ENCODE results near the gene GABPB1.

DNA sequence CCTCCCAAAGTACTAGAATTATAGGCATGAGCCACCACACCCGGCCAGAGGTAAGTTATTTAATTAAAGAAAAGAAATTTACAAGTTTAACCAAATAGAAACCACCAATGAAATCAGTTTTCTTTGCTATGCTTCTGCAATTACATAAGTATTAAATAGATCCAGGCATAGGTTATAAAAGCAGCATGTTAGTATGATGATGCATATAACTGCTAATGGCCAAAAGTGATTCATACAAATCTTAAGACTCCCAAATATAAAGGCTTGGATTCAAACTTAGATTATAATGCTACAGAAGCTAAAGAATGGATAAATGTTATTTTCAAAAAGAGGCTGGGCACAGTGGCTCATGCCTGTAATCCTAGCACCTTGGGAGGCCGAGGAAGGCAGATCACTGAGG, 56.7 kb downstream of the GABPB1 start:
- TF ChIP-seq GATA2 (CRISPR knock-in tag; IDR thresholded peaks at IDR 0.05) (no peak), TAF1 (IDR thresholded peaks at IDR 0.05; ENCODE audit: borderline replicate concordance, low read depth, low read length) (no peak), EZH2phosphoT487 (IDR thresholded peaks at IDR 0.05; ENCODE audit: borderline replicate concordance, low read depth) (no peak), CHD2 (IDR thresholded peaks at IDR 0.05; ENCODE audit: low read length, partially characterized antibody) (no peak), RAD21 (IDR thresholded peaks at IDR 0.05; ENCODE audit: low read length) (no peak), ELF1 (IDR thresholded peaks at IDR 0.05) (no peak), YY1 (IDR thresholded peaks at IDR 0.05; ENCODE audit: low read depth) (no peak), POLR2AphosphoS5 (IDR thresholded peaks at IDR 0.05; ENCODE audit: low read depth, low read length) (no peak), MEF2A (IDR thresholded peaks at IDR 0.05; ENCODE audit: borderline replicate concordance, low read depth) (no peak)
- TF ChIP-seq, protein P1, sequence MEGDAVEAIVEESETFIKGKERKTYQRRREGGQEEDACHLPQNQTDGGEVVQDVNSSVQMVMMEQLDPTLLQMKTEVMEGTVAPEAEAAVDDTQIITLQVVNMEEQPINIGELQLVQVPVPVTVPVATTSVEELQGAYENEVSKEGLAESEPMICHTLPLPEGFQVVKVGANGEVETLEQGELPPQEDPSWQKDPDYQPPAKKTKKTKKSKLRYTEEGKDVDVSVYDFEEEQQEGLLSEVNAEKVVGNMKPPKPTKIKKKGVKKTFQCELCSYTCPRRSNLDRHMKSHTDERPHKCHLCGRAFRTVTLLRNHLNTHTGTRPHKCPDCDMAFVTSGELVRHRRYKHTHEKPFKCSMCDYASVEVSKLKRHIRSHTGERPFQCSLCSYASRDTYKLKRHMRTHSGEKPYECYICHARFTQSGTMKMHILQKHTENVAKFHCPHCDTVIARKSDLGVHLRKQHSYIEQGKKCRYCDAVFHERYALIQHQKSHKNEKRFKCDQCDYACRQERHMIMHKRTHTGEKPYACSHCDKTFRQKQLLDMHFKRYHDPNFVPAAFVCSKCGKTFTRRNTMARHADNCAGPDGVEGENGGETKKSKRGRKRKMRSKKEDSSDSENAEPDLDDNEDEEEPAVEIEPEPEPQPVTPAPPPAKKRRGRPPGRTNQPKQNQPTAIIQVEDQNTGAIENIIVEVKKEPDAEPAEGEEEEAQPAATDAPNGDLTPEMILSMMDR (IDR thresholded peaks at IDR 0.05): no peak
- TF ChIP-seq, protein P2, sequence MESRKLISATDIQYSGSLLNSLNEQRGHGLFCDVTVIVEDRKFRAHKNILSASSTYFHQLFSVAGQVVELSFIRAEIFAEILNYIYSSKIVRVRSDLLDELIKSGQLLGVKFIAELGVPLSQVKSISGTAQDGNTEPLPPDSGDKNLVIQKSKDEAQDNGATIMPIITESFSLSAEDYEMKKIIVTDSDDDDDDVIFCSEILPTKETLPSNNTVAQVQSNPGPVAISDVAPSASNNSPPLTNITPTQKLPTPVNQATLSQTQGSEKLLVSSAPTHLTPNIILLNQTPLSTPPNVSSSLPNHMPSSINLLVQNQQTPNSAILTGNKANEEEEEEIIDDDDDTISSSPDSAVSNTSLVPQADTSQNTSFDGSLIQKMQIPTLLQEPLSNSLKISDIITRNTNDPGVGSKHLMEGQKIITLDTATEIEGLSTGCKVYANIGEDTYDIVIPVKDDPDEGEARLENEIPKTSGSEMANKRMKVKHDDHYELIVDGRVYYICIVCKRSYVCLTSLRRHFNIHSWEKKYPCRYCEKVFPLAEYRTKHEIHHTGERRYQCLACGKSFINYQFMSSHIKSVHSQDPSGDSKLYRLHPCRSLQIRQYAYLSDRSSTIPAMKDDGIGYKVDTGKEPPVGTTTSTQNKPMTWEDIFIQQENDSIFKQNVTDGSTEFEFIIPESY (IDR thresholded peaks at IDR 0.05; ENCODE audit: borderline replicate concordance, low read depth): no peak
